Bladder microvascular endothelial cell (primary cell): ENCODE measurements around the gene PAGE5. TPM values are rescaled to one million over a fixed set of nuclear protein-coding genes. Genes with fewer than 3 reads are reported as not detected.

Experiments
- total RNA-seq: library from RNA; depleted of rRNA; stranded (reverse); fragments of >200 nt; gene quantifications from 2 replicates; pipeline ENCODE4 v1.2.3, GENCODE V29; 2014

Gene PAGE5
- not detected in 2 replicates for total RNA-seq

GRCh38 chrX:55220119-55220794 lies at the start of gene PAGE5:
PAGE5 (plus strand) TSS chrX:55220346; CDS start chrX:55221383, 1,037 bp downstream.

GRCh38 chrX:55264816-55265215 lies 44.7 kb downstream of the PAGE5 start, which contains the start of gene PAGE3:
PAGE3 (minus strand) TSS chrX:55264916; CDS start chrX:55263903, 1,013 bp downstream.

Other genes starting within 250 kb of the PAGE5 start
- gene PFKFB1, start 226.2 kb upstream of the PAGE5 start, total RNA-seq: 0.06 TPM in 1 of 2 replicates, not detected in the other
- 5.5 and 7.4 TPM in 2 replicates for gene APEX2, start 220.0 kb upstream of the PAGE5 start, total RNA-seq
- gene ALAS2, start 189.4 kb upstream of the PAGE5 start, total RNA-seq: not detected in 2 replicates
- gene PAGE2B, start 145.3 kb upstream of the PAGE5 start, total RNA-seq: not detected in 2 replicates
- gene PAGE2, start 131.3 kb upstream of the PAGE5 start, total RNA-seq: not detected in 2 replicates
- gene PAGE3, start 44.6 kb downstream of the PAGE5 start, total RNA-seq: not detected in 2 replicates
- gene MAGEH1, start 231.8 kb downstream of the PAGE5 start, total RNA-seq: 19.6 and 19.9 TPM in 2 replicates